ENCODE data around the gene ZNF407.

GRCh38 chr18:74651327-74652128, 53.9 kb downstream of the ZNF407 start:
- no peak for TF ChIP-seq GATA3 (IDR thresholded peaks at IDR 0.05; ENCODE audit: low read depth, low read length)
- TF ChIP-seq GATA2 (IDR thresholded peaks at IDR 0.05; ENCODE audit: low read depth, low read length): no peak

Measured in SH-SY5Y (cell line).